PC-3 (cell line): ENCODE data around the gene HOXA6. TPM values are rescaled to one million over a fixed set of nuclear protein-coding genes. Genes with fewer than 3 reads are reported as not detected.

Experiments used
- ATAC-seq: fragments of 200-7000 bp; cut with Tn5 transposase; 2 replicates; pipeline ENCODE4 v1.9.1; 2020; ENCODE audit warnings: mild to moderate bottlenecking, moderate library complexity
- BruUV-seq: library from RNA; stranded (reverse); fragments of 400-500 nt; replicated peaks from 2 replicates; lab custom pipeline; 2021; lab: Mats Ljungman, UMichigan
- CTCF ChIA-PET: fragments of 300-600 bp; sonication (Branson Sonifier 250); formaldehyde crosslinking; loops from one replicate; lab custom pipeline; 2022; ENCODE audit warnings: antibody characterized with exemption; lab: Charles Lee
- POLR2A ChIA-PET: fragments of 300-600 bp; sonication (Branson Sonifier 250); formaldehyde crosslinking; loops from one replicate; lab custom pipeline; 2022; ENCODE audit warnings: antibody characterized with exemption; ENCODE audit not compliant: unreplicated experiment; lab: Charles Lee
- DNase-seq: peaks from one replicate; pipeline ENCODE4 v3.0.0-alpha.2; 2015
- H2AFZ ChIP-seq: fragments of 300-600 bp; sonication (generic); 2 replicates; pipeline ENCODE4 v1.6.0; 2016; ENCODE audit warnings: antibody characterized with exemption, low read length
- H3F3A ChIP-seq: fragments of 300-600 bp; sonication (generic); one replicate; pipeline ENCODE4 v1.6.0; 2017; ENCODE audit warnings: antibody characterized with exemption, low read length, control low read depth, mild to moderate bottlenecking; ENCODE audit not compliant: unreplicated experiment
- H3K27ac ChIP-seq: fragments of 300-600 bp; sonication (generic); 2 replicates; pipeline ENCODE4 v1.5.1; 2016; ENCODE audit warnings: mild to moderate bottlenecking, low read length
- H3K27me3 ChIP-seq: fragments of 300-600 bp; sonication (generic); 2 replicates; pipeline ENCODE4 v1.6.1; 2016; ENCODE audit warnings: low read length, mixed read lengths
- H3K36me3 ChIP-seq: fragments of 300-600 bp; sonication (generic); 2 replicates; pipeline ENCODE4 v1.6.1; 2016; ENCODE audit warnings: low read depth, mixed run types, low read length, mixed read lengths
- H3K4me1 ChIP-seq: fragments of 300-600 bp; sonication (generic); 2 replicates; pipeline ENCODE4 v1.5.1; 2016; ENCODE audit warnings: low read length; ENCODE audit not compliant: insufficient read depth
- H3K4me2 ChIP-seq: fragments of 300-600 bp; sonication (generic); 2 replicates; pipeline ENCODE4 v1.6.0; 2016; ENCODE audit warnings: low read length
- H3K4me3 ChIP-seq: fragments of 300-600 bp; sonication (generic); 2 replicates; pipeline ENCODE4 v1.5.1; 2016; ENCODE audit warnings: mild to moderate bottlenecking, low read length, mixed read lengths
- H3K79me2 ChIP-seq: fragments of 300-600 bp; sonication (generic); 2 replicates; pipeline ENCODE4 v1.6.1; 2017; ENCODE audit warnings: low read length, mixed read lengths
- H3K9ac ChIP-seq: fragments of 300-600 bp; sonication (generic); 2 replicates; pipeline ENCODE4 v1.6.0; 2016; ENCODE audit warnings: mild to moderate bottlenecking, low read length
- H3K9me2 ChIP-seq: fragments of 300-600 bp; sonication (generic); replicated peaks from 2 replicates; pipeline ENCODE4 v1.6.1; 2016; ENCODE audit warnings: mixed run types, low read length, mixed read lengths
- H3K9me3 ChIP-seq: fragments of 300-600 bp; sonication (generic); 2 replicates; pipeline ENCODE4 v1.6.1; 2016; ENCODE audit warnings: low read length, mixed read lengths
- H4K20me1 ChIP-seq: fragments of 300-600 bp; sonication (generic); 2 replicates; pipeline ENCODE4 v1.6.1; 2016; ENCODE audit warnings: low read length, mixed read lengths
- EZH2 ChIP-seq: fragments of 300-600 bp; sonication (generic); IDR thresholded peaks from one replicate; pipeline ENCODE4 v1.6.1; 2017; ENCODE audit warnings: antibody characterized with exemption, mild to moderate bottlenecking, low read length; ENCODE audit not compliant: unreplicated experiment
- EZH2phosphoT487 ChIP-seq: fragments of 300-600 bp; sonication (generic); IDR thresholded peaks from 2 replicates; pipeline ENCODE4 v1.6.1; 2018; ENCODE audit warnings: mild to moderate bottlenecking, antibody characterized with exemption, low read length, borderline replicate concordance
- intact Hi-C: fragments of 100-400 bp; cut with micrococcal nuclease; formaldehyde crosslinking; loops from 2 replicates; pipeline ENCODE4 v1.9.0; 2023
- total RNA-seq: library from RNA; depleted of rRNA; stranded (reverse); fragments of >200 nt; gene quantifications from 2 replicates; pipeline ENCODE4 v1.2.3, GENCODE V29; 2014
- TF ChIP-seq, protein P1 (sequence below): fragments of 300-600 bp; sonication (generic); conservative IDR thresholded peaks from 2 replicates; pipeline ENCODE4 v1.5.1; 2017; ENCODE audit warnings: antibody characterized with exemption, low read depth, mild to moderate bottlenecking, low read length

The HOXA6 gene
- total RNA-seq, 1 experiment from 2014 or later, result 8.3 TPM

DNA sequence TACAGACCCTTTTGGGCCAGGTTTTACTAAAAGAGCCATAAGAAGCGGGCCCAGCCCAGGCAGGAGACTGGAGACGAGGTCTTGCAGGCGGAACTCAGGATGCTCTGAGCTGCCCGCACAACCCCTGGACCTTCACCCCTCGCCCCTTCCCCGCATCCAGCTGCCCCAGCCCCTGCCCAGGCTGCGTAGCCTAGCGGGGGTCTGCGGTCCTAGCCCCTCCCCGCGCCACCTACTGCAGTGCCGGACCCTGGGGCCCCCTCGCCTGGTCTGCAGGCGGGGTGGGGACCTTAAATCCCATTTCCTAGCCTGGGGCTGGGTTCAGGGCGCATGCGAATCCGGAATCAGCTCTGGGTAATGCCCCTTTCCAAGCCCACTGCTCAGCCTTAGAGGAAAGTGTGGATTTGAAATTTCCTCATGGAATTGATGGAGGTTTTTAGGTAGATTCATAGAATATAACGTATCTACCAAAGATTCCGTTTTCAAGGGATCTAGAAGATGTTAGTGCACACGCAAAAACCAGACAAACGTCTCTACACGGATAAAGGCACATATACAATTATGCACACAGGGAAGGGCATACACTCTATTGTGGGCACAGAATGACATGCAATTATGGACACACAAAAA lies 5.4 kb upstream of the HOXA6 start:
- no peaks in the 10 kb centered on the region for H3F3A ChIP-seq
- TF ChIP-seq, protein P1, sequence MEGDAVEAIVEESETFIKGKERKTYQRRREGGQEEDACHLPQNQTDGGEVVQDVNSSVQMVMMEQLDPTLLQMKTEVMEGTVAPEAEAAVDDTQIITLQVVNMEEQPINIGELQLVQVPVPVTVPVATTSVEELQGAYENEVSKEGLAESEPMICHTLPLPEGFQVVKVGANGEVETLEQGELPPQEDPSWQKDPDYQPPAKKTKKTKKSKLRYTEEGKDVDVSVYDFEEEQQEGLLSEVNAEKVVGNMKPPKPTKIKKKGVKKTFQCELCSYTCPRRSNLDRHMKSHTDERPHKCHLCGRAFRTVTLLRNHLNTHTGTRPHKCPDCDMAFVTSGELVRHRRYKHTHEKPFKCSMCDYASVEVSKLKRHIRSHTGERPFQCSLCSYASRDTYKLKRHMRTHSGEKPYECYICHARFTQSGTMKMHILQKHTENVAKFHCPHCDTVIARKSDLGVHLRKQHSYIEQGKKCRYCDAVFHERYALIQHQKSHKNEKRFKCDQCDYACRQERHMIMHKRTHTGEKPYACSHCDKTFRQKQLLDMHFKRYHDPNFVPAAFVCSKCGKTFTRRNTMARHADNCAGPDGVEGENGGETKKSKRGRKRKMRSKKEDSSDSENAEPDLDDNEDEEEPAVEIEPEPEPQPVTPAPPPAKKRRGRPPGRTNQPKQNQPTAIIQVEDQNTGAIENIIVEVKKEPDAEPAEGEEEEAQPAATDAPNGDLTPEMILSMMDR, result no peak
- no peak for TF ChIP-seq EZH2phosphoT487
- TF ChIP-seq EZH2, result no peak
- no peaks in the 10 kb centered on the region for H4K20me1 ChIP-seq
- ATAC-seq (no peak), DNase-seq (no peak)
- ChIA-PET POLR2A (interaction anchor here (0.6 kb wide), 2 partner anchors 36 to 603 kb away, joined by 3 read pairs; no protein-coding TSS in a partner anchor), CTCF (interaction anchor here (1.6 kb wide), 1 partner anchor 8 kb away, joined by 12 read pairs; no protein-coding TSS in a partner anchor)
- peak overlapping the region; percentile 78 for H3K4me3 ChIP-seq
- H3K36me3 ChIP-seq, result no peaks in the 10 kb centered on the region
- no peaks in the 10 kb centered on the region for H3K27me3 ChIP-seq
- no peaks in the 10 kb centered on the region for H3K9me3 ChIP-seq
- peaks cover 53% of the 10 kb centered on the region for H3K79me2 ChIP-seq
- peak overlapping the region; percentile 92 for H3K4me2 ChIP-seq
- H3K9me2 ChIP-seq, result no peaks in the 10 kb centered on the region
- peaks cover 28% of the 10 kb centered on the region for H3K4me1 ChIP-seq
- intact Hi-C loops, result loop anchor here (1.0 kb wide), 1 partner anchor 54 kb away; no protein-coding TSS in a partner anchor
- peak overlapping the region; percentile 73 for H3K9ac ChIP-seq
- no TSS peak for BruUV-seq
- peak overlapping the region; percentile 84 for H3K27ac ChIP-seq
- H2AFZ ChIP-seq, result peak overlapping the region; percentile 74

DNA sequence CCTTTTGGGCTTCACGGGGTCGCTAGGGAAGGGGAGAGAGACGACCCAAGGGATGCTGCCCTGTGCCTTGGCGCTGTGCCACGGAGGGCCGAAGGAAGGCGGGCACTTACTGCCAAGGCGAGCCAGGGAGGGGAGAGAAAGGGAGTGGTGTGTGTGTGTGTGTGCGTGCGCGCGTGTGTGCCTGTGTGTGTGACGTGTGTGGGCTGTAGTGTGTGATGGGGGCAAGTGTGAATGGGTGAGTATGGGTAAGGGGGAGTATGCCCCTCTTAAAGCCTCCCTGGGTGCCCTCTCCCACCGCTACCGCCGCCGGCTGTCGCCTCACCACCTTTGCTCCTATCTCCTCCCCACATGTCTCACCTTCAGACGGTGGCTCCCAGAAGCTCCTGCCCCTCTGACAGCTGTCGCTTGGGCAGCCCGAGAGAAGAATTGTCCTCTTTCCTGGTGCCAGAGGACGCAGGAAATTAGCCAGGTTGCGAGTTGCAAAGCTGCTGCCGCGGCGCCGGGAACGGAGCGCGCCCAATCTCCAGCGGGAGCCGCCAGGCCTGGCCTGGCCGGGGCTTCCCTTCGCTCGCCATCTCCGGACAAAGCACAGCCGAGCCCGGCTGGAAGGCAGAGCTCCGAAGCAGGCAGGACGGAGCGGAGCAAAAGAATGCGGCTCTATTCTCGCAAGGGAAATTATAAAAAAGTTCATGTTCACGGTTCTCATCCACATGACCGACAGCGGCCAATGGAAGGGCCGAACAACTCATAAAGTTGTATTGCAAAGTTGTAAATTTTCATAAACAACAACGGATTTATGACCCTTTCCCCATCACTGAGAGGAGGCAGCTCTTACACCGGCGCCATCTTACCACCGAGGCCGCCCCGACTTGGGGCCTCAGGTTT lies 4.6 kb upstream of the HOXA6 start, which contains the start of gene HOXA3:
Gene HOXA3, minus strand, starts transcription at position 653 of the 885 bp plus-strand sequence. CDS start 41,943 bp downstream, outside the sequence.
- Histone ChIP-seq H3K4me1 (peaks cover 33% of the 10 kb centered on the region), H4K20me1 (no peaks in the 10 kb centered on the region), H3K9ac (peak within 1 kb of the TSS; percentile 73), H3K4me2 (peak within 1 kb of the TSS; percentile 92), H3K36me3 (no peaks in the 10 kb centered on the region), H3K4me3 (peak within 1 kb of the TSS; percentile 78), H3K27me3 (no peaks in the 10 kb centered on the region), H3K27ac (peak within 1 kb of the TSS; percentile 84), H3F3A (no peaks in the 10 kb centered on the region), H3K9me3 (no peaks in the 10 kb centered on the region), H2AFZ (peak within 1 kb of the TSS; percentile 74), H3K9me2 (no peaks in the 10 kb centered on the region), H3K79me2 (peaks cover 58% of the 10 kb centered on the region)
- TF ChIP-seq EZH2, result no peak
- TF ChIP-seq, protein P1, result no peak
- TF ChIP-seq EZH2phosphoT487, result no peak
- ChIA-PET POLR2A (interaction anchor here (0.5 to 1.2 kb wide), 6 partner anchors 9 to 603 kb away, joined by 3 to 12 read pairs (median 3); no protein-coding TSS in a partner anchor), CTCF (interaction anchor here (0.5 to 1.6 kb wide), 3 partner anchors 9 to 769 kb away, joined by 3 to 12 read pairs (median 7); no protein-coding TSS in a partner anchor)
- ATAC-seq, result peak; percentile 4
- TSS peak; percentile 35 for BruUV-seq
- intact Hi-C loops, result loop anchor here (1.0 to 2.0 kb wide), 2 partner anchors 53 to 297 kb away; no protein-coding TSS in a partner anchor
- peak; percentile 72 for DNase-seq
